Measurements from ENCODE around the gene ABTB2. TPM values are rescaled to one million over a fixed set of nuclear protein-coding genes. Genes with fewer than 3 reads are reported as not detected.

ABTB2 gene
- total and polyA plus RNA-seq, 7 donors, result 1.3 to 12.9 (median 2.5) TPM

- TF ChIP-seq POLR2AphosphoS5 (IDR thresholded peaks at IDR 0.05), result no peak
- no peak for TF ChIP-seq POLR2A (IDR thresholded peaks at IDR 0.05)
- no peak for TF ChIP-seq EP300 (IDR thresholded peaks at IDR 0.05)
- no peak for TF ChIP-seq CTCF (IDR thresholded peaks at IDR 0.05)
- no peak for DNase-seq
- Histone ChIP-seq H3K4me1 (no peaks in the 10 kb centered on the region), H3K9me3 (no peaks in the 10 kb centered on the region), H3K27ac (no peak overlapping the region), H3K4me3 (no peak overlapping the region), H3K27me3 (no peaks in the 10 kb centered on the region), H3K36me3 (peaks cover 29 to 100% (median 83%) of the 10 kb centered on the region in 4 donors)
- 88 to 96% methylated on average over 8 of the region's 8 CpGs for WGBS, 2 donors
- intact Hi-C loops (cut with DNase I), result no loop called here
Observed at GRCh38 chr11:34136420-34136819, 221.4 kb downstream of the ABTB2 start.

GRCh38 chr11:34135439-34135838 is 222.4 kb downstream of the ABTB2 start:
- no peak overlapping the region for H3K27ac ChIP-seq
- intact Hi-C loops (cut with DNase I), result no loop called here
- WGBS, 2 donors, result 96 to 97% methylated on average over 3 of the region's 3 CpGs
- no peaks in the 10 kb centered on the region for H3K9me3 ChIP-seq
- H3K36me3 ChIP-seq, result peaks cover 21 to 100% (median 83%) of the 10 kb centered on the region in 4 donors
- no peak overlapping the region for H3K4me3 ChIP-seq
- TF ChIP-seq CTCF (IDR thresholded peaks at IDR 0.05), result no peak
- no peak for TF ChIP-seq EP300 (IDR thresholded peaks at IDR 0.05)
- TF ChIP-seq POLR2AphosphoS5 (IDR thresholded peaks at IDR 0.05), result no peak
- no peak for TF ChIP-seq POLR2A (IDR thresholded peaks at IDR 0.05)
- no peaks in the 10 kb centered on the region for H3K4me1 ChIP-seq
- no peak for DNase-seq
- no peaks in the 10 kb centered on the region for H3K27me3 ChIP-seq

GRCh38 chr11:34134765-34135164 is 223.0 kb downstream of the ABTB2 start:
- no peak overlapping the region for H3K27ac ChIP-seq
- peaks cover 21 to 97% (median 81%) of the 10 kb centered on the region in 4 donors for H3K36me3 ChIP-seq
- no peak for DNase-seq
- intact Hi-C loops (cut with DNase I), result no loop called here
- H3K9me3 ChIP-seq, result no peaks in the 10 kb centered on the region
- no peak overlapping the region for H3K4me3 ChIP-seq
- TF ChIP-seq CTCF (IDR thresholded peaks at IDR 0.05), result no peak
- WGBS, 2 donors, result 90% methylated on average over 5 of the region's 5 CpGs
- H3K27me3 ChIP-seq, result no peaks in the 10 kb centered on the region
- H3K4me1 ChIP-seq, result no peaks in the 10 kb centered on the region

- Histone ChIP-seq H3K9me3 (no peaks in the 10 kb centered on the region), H3K36me3 (peaks cover 13 to 93% (median 71%) of the 10 kb centered on the region in 4 donors), H3K27me3 (no peaks in the 10 kb centered on the region), H3K4me3 (no peak overlapping the region), H3K27ac (no peak overlapping the region), H3K4me1 (no peaks in the 10 kb centered on the region)
- intact Hi-C loops (cut with DNase I), result no loop called here
- WGBS, 2 donors, result 93 to 94% methylated on average over 4 of the region's 4 CpGs
- DNase-seq, result no peak
- TF ChIP-seq POLR2A (IDR thresholded peaks at IDR 0.05) (no peak), EP300 (IDR thresholded peaks at IDR 0.05) (no peak)
Observed at GRCh38 chr11:34132261-34132965, 225.4 kb downstream of the ABTB2 start.

GRCh38 chr11:34128824-34129223 is 229.0 kb downstream of the ABTB2 start:
- H3K27ac ChIP-seq, result no peak overlapping the region
- no peaks in the 10 kb centered on the region for H3K4me1 ChIP-seq
- no peak for DNase-seq
- no peak overlapping the region for H3K4me3 ChIP-seq
- peaks cover 13 to 93% (median 49%) of the 10 kb centered on the region in 4 donors for H3K36me3 ChIP-seq
- WGBS, 2 donors, result 98 to 100% methylated on average over 3 of the region's 3 CpGs
- no peaks in the 10 kb centered on the region for H3K27me3 ChIP-seq
- TF ChIP-seq POLR2AphosphoS5 (IDR thresholded peaks at IDR 0.05), result no peak
- no peaks in the 10 kb centered on the region for H3K9me3 ChIP-seq
- intact Hi-C loops (cut with DNase I), result no loop called here
